ENCODE results near the gene PIP4K2B. TPM values are rescaled to one million over a fixed set of nuclear protein-coding genes. Genes with fewer than 3 reads are reported as not detected.

PIP4K2B gene
- total and polyA plus RNA-seq, 8 donors = 39.8 to 94.3 (median 87.0) TPM

DNA sequence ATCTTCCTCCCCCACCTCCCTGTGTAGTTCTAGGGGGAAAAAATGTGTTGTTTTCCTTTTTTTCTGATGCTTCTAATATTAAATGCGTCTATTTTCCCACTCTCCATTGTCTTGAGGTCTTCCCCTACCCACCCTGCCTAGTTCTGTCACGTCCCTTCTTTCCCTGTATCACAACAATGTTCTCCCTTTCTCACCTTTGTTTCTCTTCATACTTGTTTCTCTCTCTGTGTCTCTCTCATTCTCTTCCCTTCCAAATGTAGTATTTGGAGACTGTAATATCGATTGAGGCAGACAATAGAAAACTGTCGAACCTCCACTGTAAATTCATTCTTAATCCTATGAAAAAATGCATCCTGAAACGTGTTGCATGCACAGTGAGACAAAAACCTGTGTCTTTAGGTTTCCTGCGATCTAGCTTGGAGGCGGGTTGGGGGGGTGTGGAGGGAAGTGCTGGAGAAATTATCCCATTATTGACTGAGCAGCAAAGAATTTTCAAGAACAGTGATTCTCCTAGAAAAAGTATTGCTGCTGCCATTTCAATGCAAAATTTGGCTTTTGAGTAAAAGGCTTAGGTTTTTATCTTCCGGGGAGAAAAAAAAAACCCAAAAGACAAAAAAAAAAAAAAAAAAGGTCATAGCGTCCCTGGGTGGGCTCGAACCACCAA lies 48.1 kb downstream of the PIP4K2B start:
- Histone ChIP-seq H3K4me3 (peak overlapping the region; percentile 91 to 97), H3K4me1 (peaks cover 18 to 71% of the 10 kb centered on the region in 2 donors)

DNA sequence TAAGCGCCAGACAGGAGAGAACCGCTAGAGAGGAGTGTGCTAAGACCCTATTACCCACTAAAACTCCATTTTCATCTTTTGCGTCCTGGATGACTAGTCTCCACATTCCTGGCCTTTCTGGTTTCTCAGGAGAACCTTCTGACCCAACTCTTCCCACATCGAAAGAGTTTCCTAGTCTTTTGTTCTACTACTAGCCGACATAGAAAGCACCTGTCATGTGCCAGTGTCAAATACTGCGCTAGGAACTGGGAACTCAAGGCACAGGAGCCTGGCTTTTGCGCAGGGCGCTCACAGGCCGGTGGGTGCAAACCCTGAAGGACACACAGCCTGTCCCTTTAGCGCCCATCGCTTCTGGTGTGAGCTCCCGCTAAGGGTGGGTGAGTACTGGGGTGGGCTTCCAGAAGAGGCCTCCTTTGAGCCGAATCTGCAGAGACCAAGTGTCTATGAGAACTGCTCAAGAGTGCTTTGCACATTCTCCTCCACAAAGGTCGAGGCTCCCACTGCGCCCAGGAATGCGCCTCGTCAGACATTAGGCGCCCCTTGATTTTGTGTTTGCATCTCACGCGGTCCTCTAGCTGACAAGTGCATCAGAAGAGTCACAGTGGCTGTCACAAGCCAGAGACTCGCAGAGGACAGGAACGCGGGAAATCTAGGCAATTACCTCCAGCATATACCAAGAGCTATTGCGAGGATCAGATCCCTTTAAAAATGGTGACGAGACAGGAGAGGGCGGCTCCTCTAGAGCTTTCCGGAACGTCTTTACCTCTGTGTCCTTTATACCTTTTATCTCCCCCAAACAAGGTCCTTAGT lies 48.8 kb downstream of the PIP4K2B start:
- ATAC-seq = no peak
- intact Hi-C loops (cut with DNase I) = no loop called here
- Histone ChIP-seq H3K4me3 (peak overlapping the region; percentile 91 to 97), H3K27me3 (peaks cover 0 to 60% of the 10 kb centered on the region in 2 donors), H3K27ac (peak overlapping the region; percentile 88 to 90), H3K9me3 (no peaks in the 10 kb centered on the region), H3K36me3 (peaks cover 0 to 18% of the 10 kb centered on the region in 2 donors), H3K4me1 (peaks cover 19 to 78% of the 10 kb centered on the region in 2 donors)
- TF ChIP-seq, protein P1, sequence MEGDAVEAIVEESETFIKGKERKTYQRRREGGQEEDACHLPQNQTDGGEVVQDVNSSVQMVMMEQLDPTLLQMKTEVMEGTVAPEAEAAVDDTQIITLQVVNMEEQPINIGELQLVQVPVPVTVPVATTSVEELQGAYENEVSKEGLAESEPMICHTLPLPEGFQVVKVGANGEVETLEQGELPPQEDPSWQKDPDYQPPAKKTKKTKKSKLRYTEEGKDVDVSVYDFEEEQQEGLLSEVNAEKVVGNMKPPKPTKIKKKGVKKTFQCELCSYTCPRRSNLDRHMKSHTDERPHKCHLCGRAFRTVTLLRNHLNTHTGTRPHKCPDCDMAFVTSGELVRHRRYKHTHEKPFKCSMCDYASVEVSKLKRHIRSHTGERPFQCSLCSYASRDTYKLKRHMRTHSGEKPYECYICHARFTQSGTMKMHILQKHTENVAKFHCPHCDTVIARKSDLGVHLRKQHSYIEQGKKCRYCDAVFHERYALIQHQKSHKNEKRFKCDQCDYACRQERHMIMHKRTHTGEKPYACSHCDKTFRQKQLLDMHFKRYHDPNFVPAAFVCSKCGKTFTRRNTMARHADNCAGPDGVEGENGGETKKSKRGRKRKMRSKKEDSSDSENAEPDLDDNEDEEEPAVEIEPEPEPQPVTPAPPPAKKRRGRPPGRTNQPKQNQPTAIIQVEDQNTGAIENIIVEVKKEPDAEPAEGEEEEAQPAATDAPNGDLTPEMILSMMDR (IDR thresholded peaks at IDR 0.05) = no peak
- peak in 1 of 4 donors; percentile 39 for DNase-seq

More for the DNA sequence above, 48.1 kb downstream of the PIP4K2B start:
- H3K36me3 ChIP-seq = peaks cover 0 to 25% of the 10 kb centered on the region in 2 donors
- peaks cover 0 to 54% of the 10 kb centered on the region in 2 donors for H3K27me3 ChIP-seq
- TF ChIP-seq, protein P1 (IDR thresholded peaks at IDR 0.05) = no peak
- intact Hi-C loops (cut with DNase I) = no loop called here
- no peak for DNase-seq
- no peak for ATAC-seq
- H3K9me3 ChIP-seq = no peaks in the 10 kb centered on the region
- H3K27ac ChIP-seq = peak overlapping the region; percentile 88 to 90

DNA sequence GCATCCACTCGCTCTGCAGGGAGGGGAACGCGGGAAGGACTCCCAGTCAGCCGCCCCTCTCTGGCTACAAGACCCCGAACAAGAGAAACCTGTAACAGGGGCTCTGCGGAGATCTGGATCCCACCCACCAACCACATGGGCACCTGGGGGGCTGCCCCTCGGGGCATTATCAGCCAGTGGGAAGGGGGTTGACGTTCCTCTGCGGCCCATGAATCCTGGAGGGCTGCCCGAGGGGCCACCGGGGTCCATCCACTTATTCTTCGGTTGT lies 49.4 kb downstream of the PIP4K2B start:
- Histone ChIP-seq H3K27ac (peak overlapping the region; percentile 88 to 90), H3K4me1 (peaks cover 19 to 78% of the 10 kb centered on the region in 2 donors), H3K27me3 (peaks cover 0 to 65% of the 10 kb centered on the region in 2 donors), H3K36me3 (peaks cover 0 to 12% of the 10 kb centered on the region in 2 donors), H3K9me3 (no peaks in the 10 kb centered on the region), H3K4me3 (peak overlapping the region; percentile 89 to 97)
- ATAC-seq (no peak), DNase-seq (no peak)
- TF ChIP-seq, protein P1 (IDR thresholded peaks at IDR 0.05) = no peak
- intact Hi-C loops (cut with DNase I) = no loop called here

DNA sequence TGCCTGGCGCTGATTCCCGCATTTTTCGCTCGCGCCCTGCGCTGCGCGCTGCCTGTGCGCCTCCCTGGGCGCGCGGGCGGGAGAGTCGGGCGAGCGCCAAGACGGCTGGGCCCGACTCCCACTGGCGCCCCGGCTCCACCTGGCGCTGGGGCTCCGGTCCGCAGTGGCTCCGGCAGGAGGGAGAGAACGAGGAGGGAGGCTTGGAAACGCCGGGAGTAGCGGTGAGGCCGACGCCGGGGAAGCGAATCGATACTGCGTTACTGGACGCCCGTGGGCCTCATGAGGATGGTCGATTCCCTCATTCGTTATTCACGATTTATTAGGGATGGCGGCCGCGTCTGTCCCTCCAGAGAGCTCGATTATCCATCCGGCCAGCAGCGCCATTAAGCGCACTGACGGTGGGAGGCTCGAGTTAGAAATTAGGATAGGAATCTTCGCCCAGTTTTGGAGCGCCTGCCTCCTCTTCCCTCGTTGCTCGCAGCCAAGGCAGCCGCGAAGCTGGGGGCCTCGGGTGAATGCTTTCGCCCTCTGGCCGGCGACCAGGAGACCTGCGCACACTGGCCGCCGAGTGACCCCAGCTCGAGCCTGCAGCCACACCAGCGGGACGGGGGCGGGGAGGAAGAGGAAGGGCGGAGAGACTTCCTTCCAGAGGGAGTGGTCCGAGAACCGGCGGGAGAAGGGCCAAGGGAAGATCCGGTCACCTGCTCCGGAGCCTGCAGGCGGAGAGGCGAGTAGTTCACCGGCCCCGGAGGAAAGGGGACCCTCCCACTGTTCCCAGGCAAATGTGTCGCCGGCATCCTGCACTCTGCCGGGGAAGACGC lies 49.9 kb downstream of the PIP4K2B start:
- Histone ChIP-seq H3K27me3 (peaks cover 0 to 69% of the 10 kb centered on the region in 2 donors), H3K36me3 (peaks cover 0 to 7% of the 10 kb centered on the region in 2 donors), H3K27ac (peak overlapping the region; percentile 88 to 90), H3K9me3 (no peaks in the 10 kb centered on the region), H3K4me1 (peaks cover 19 to 78% of the 10 kb centered on the region in 2 donors), H3K4me3 (peak overlapping the region; percentile 89 to 97)
- DNase-seq = peak in 2 of 4 donors; percentile 90 to 93
- ATAC-seq = peak; percentile 53
- TF ChIP-seq, protein P1 (IDR thresholded peaks at IDR 0.05) = no peak
- intact Hi-C loops (cut with DNase I) = no loop called here
